ENCODE results near the gene TBCEL. TPM values are rescaled to one million over a fixed set of nuclear protein-coding genes. Genes with fewer than 3 reads are reported as not detected.

Gene TBCEL
- total and polyA plus RNA-seq, 10 of the 15 experiments (the other 5 are each of a cell fraction or from before 2014, with no cell fraction given) = 2.0 to 10.4 (median 7.3) TPM

DNA sequence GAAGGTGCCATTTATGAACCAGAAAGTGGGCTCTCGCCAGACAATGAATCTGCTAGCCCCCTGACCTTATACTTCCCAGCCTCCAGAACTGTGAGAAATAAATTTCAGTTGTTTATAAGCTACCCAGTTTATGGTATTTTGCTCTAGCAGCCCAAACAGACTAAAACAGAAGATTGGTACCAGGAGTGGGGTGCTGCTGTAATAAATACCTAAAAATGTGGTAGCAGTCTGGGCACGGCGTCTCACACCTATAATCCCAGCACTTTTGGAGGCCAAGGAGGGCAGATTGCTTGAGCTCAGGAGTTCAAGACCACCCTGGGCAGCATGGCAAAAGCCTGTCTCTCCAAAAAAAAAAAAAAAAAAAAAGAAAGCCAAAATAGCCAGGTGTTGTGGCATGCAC, 98.4 kb downstream of the TBCEL start (continued):
- TF ChIP-seq, protein P1, sequence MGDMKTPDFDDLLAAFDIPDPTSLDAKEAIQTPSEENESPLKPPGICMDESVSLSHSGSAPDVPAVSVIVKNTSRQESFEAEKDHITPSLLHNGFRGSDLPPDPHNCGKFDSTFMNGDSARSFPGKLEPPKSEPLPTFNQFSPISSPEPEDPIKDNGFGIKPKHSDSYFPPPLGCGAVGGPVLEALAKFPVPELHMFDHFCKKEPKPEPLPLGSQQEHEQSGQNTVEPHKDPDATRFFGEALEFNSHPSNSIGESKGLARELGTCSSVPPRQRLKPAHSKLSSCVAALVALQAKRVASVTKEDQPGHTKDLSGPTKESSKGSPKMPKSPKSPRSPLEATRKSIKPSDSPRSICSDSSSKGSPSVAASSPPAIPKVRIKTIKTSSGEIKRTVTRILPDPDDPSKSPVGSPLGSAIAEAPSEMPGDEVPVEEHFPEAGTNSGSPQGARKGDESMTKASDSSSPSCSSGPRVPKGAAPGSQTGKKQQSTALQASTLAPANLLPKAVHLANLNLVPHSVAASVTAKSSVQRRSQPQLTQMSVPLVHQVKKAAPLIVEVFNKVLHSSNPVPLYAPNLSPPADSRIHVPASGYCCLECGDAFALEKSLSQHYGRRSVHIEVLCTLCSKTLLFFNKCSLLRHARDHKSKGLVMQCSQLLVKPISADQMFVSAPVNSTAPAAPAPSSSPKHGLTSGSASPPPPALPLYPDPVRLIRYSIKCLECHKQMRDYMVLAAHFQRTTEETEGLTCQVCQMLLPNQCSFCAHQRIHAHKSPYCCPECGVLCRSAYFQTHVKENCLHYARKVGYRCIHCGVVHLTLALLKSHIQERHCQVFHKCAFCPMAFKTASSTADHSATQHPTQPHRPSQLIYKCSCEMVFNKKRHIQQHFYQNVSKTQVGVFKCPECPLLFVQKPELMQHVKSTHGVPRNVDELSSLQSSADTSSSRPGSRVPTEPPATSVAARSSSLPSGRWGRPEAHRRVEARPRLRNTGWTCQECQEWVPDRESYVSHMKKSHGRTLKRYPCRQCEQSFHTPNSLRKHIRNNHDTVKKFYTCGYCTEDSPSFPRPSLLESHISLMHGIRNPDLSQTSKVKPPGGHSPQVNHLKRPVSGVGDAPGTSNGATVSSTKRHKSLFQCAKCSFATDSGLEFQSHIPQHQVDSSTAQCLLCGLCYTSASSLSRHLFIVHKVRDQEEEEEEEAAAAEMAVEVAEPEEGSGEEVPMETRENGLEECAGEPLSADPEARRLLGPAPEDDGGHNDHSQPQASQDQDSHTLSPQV (IDR thresholded peaks at IDR 0.05) = no peak
- no peak for TF ChIP-seq HDAC2 (IDR thresholded peaks at IDR 0.05)
- TF ChIP-seq KDM1A (IDR thresholded peaks at IDR 0.05; ENCODE audit: borderline replicate concordance) = no peak
- no peak for TF ChIP-seq KAT2A (conservative IDR thresholded peaks at IDR 0.05; ENCODE audit: control insufficient read depth, low read depth, low read length)
- TF ChIP-seq, protein P2, sequence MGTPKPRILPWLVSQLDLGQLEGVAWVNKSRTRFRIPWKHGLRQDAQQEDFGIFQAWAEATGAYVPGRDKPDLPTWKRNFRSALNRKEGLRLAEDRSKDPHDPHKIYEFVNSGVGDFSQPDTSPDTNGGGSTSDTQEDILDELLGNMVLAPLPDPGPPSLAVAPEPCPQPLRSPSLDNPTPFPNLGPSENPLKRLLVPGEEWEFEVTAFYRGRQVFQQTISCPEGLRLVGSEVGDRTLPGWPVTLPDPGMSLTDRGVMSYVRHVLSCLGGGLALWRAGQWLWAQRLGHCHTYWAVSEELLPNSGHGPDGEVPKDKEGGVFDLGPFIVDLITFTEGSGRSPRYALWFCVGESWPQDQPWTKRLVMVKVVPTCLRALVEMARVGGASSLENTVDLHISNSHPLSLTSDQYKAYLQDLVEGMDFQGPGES (IDR thresholded peaks at IDR 0.05) = no peak
- TF ChIP-seq MAX (IDR thresholded peaks at IDR 0.05; ENCODE audit: low read depth, low read length) = no peak
- no peak for TF ChIP-seq PML (IDR thresholded peaks at IDR 0.05; ENCODE audit: low read length)
- TF ChIP-seq SPI1 (IDR thresholded peaks at IDR 0.05; ENCODE audit: borderline replicate concordance, insufficient read depth, low read depth, low read length) = no peak
- no peak for TF ChIP-seq KLF5 (IDR thresholded peaks at IDR 0.05; ENCODE audit: partially characterized antibody)
